Measurements from ENCODE around the gene CARD14.

GRCh38 chr17:80245566-80246265 is 75.9 kb downstream of the CARD14 start:
- TF ChIP-seq CTCF (IDR thresholded peaks at IDR 0.05) (no peak), POLR2A (IDR thresholded peaks at IDR 0.05) (no peak)

Measured in right lobe of liver (tissue), 4 donors.